ENCODE measurements around the gene CTTNBP2NL. TPM values are rescaled to one million over a fixed set of nuclear protein-coding genes. Genes with fewer than 3 reads are reported as not detected.

CTTNBP2NL gene
- total and polyA plus RNA-seq, 2 donors = 4.2 to 4.8 TPM

DNA sequence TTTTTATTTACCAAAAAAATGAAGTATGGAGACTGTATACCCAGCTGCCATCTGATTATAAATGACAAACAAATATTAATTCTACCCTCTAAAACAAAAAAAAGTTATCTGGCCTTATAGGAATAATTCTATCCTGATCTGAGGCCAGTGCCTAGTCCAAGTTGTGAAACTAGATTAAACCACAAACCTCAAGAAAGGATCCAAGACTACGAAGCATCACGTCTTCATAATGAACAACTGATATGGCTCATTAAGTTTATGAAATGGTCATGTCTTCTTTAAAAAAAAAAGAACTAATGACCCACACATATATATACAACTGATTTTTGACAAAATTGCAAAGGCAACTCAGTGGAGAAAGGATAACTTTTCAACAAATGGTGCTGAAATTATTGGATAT is 32.4 kb upstream of the CTTNBP2NL start:
- DNase-seq (ENCODE audit: low read depth in 6 of 9, low spot score in 9 of 9) = no peak
- H3K27ac ChIP-seq (ENCODE audit: low read depth in 1 of 2, low read length in 1 of 2) = no peak overlapping the region
- H3K36me3 ChIP-seq (ENCODE audit: control insufficient read depth in 2 of 2, insufficient read depth in 2 of 2, low read length in 1 of 2) = no peaks in the 10 kb centered on the region
- no peaks in the 10 kb centered on the region for H3K9me3 ChIP-seq (ENCODE audit: control insufficient read depth in 2 of 2, insufficient read depth in 1 of 2, low read length in 1 of 2)
- H3K4me1 ChIP-seq (ENCODE audit: control insufficient read depth in 2 of 2, insufficient read depth in 2 of 2, low read length in 2 of 2) = no peaks in the 10 kb centered on the region
- WGBS = 79% methylated on average over 2 of the region's 2 CpGs
- peaks cover 0 to 12% of the 10 kb centered on the region in 2 donors for H3K27me3 ChIP-seq (ENCODE audit: control insufficient read depth in 2 of 2, insufficient read depth in 1 of 2, low read length in 1 of 2)
- H3K4me3 ChIP-seq (ENCODE audit: low read length in 2 of 2) = no peak overlapping the region

DNA sequence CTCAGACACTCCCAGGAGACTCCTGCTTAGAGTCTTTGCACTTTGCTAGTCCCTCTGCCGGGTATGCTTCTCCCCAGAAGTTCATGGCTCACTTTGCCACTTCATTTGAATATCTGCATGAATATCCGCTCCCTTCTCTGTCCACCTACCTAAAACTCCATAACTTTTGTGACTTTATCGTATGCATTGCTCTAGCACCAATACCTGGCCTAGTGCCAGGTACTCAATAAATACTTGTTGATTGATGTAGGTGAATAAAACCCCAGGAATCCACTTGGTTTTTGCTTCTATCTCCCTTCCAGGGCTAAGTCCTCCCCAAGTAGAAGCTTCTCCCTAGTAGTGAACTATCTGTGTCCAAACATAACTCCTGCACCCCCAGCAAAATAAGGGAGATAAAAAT is 27.8 kb upstream of the CTTNBP2NL start:
- Histone ChIP-seq H3K4me1 (ENCODE audit: control insufficient read depth in 2 of 2, insufficient read depth in 2 of 2, low read length in 2 of 2) (no peaks in the 10 kb centered on the region), H3K4me3 (ENCODE audit: low read length in 2 of 2) (no peak overlapping the region), H3K9me3 (ENCODE audit: control insufficient read depth in 2 of 2, insufficient read depth in 1 of 2, low read length in 1 of 2) (no peaks in the 10 kb centered on the region), H3K27me3 (ENCODE audit: control insufficient read depth in 2 of 2, insufficient read depth in 1 of 2, low read length in 1 of 2) (peaks cover 0 to 9% of the 10 kb centered on the region in 2 donors), H3K27ac (ENCODE audit: low read depth in 1 of 2, low read length in 1 of 2) (no peak overlapping the region), H3K36me3 (ENCODE audit: control insufficient read depth in 2 of 2, insufficient read depth in 2 of 2, low read length in 1 of 2) (no peaks in the 10 kb centered on the region)
- DNase-seq (ENCODE audit: low read depth in 6 of 9, low spot score in 9 of 9) = no peak
- 96% methylated on average over 3 of the region's 3 CpGs for WGBS

DNA sequence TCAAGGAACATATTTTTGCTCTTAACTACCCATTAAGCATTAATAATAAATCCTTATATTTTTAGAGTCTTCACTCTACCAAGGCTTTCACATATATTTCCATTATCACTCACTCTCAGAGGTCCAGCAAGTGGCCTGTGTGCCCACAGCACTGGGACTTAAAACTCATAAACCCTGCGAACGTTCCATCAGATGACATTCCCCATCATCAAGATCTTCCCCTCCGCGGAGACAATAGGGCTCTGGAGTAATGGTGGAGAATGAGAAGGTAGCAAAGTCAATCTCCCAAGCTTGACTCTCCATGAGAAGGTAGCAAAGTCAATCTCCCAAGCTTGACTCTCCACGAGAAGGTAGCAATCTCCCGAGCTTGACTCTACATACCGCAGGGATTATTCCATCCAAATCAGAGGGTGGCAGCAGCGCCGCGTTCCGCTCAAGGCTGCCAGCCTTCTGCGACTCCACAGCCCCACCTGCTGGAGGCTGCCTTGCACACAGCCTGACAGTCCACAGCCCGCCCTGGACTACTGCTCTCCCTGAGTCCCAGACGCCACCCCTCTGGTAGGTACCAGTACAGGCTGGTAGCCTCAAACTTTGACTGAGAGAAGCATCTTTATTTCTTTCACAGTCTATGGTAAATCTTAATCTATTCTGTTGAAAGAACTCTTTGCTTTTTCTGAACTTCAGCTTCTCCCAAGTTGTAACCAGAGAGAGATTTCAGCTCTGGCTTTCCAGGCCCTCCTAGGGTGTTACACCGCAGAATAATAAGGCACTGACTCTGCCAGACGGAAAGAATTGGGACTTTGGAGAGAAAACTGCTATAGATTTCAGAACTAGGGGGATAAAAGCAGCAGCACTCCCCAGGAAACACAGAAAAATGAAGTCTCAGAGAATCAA is 26.4 kb upstream of the CTTNBP2NL start:
- Histone ChIP-seq H3K36me3 (ENCODE audit: control insufficient read depth in 2 of 2, insufficient read depth in 2 of 2, low read length in 1 of 2) (no peaks in the 10 kb centered on the region), H3K4me3 (ENCODE audit: low read length in 2 of 2) (no peak overlapping the region), H3K4me1 (ENCODE audit: control insufficient read depth in 2 of 2, insufficient read depth in 2 of 2, low read length in 2 of 2) (no peaks in the 10 kb centered on the region), H3K27ac (ENCODE audit: low read depth in 1 of 2, low read length in 1 of 2) (no peak overlapping the region), H3K27me3 (ENCODE audit: control insufficient read depth in 2 of 2, insufficient read depth in 1 of 2, low read length in 1 of 2) (peaks cover 0 to 11% of the 10 kb centered on the region in 2 donors), H3K9me3 (ENCODE audit: control insufficient read depth in 2 of 2, insufficient read depth in 1 of 2, low read length in 1 of 2) (no peaks in the 10 kb centered on the region)
- WGBS = 27% methylated on average over 16 of the region's 16 CpGs
- DNase-seq (ENCODE audit: low read depth in 6 of 9, low spot score in 9 of 9) = peak; percentile 47 to 86 (median 66)

DNA sequence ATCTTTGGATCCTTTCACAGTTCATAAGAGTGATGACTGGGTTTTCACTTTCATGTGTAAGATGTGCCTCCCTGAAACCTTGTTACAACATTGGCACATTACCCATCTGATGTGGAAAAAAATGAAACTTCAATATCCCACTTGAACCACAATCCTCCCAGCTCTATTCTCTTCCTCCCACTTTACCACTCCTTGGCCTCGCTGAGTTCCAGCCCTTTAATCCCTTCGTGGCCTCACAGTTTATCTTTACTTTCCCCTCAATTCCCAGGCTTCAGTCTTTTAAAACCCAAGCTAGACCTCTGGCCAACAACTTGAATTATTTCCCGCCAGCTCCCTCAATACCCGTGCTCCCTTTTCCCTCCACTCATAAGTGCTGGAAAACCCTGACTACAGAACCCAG is 25.0 kb upstream of the CTTNBP2NL start:
- Histone ChIP-seq H3K4me3 (ENCODE audit: low read length in 2 of 2) (no peak overlapping the region), H3K9me3 (ENCODE audit: control insufficient read depth in 2 of 2, insufficient read depth in 1 of 2, low read length in 1 of 2) (no peaks in the 10 kb centered on the region), H3K36me3 (ENCODE audit: control insufficient read depth in 2 of 2, insufficient read depth in 2 of 2, low read length in 1 of 2) (no peaks in the 10 kb centered on the region), H3K4me1 (ENCODE audit: control insufficient read depth in 2 of 2, insufficient read depth in 2 of 2, low read length in 2 of 2) (no peaks in the 10 kb centered on the region), H3K27ac (ENCODE audit: low read depth in 1 of 2, low read length in 1 of 2) (no peak overlapping the region), H3K27me3 (ENCODE audit: control insufficient read depth in 2 of 2, insufficient read depth in 1 of 2, low read length in 1 of 2) (peaks cover 0 to 11% of the 10 kb centered on the region in 2 donors)
- WGBS = 90% methylated on average over 4 of the region's 4 CpGs
- no peak for DNase-seq (ENCODE audit: low read depth in 6 of 9, low spot score in 9 of 9)

DNA sequence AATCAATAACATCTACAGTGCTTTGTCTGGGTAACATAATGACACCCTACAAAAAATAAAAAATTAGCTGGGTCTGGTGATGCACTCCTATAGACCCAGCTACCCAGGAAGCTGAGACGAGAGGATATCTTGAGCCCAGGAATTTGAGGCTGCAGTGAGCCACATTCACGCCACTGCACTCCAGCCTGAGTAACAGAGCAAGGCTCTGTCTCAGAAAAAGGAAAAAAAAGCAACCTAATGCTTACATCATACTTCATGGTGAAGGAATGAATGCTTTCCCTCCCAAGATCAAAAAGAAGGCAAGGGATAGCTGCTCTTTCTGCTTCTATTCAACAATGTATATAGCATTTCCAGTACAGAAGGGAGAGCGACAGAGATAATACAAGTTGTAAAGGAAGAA is 24.2 kb upstream of the CTTNBP2NL start:
- Histone ChIP-seq H3K4me3 (ENCODE audit: low read length in 2 of 2) (no peak overlapping the region), H3K27me3 (ENCODE audit: control insufficient read depth in 2 of 2, insufficient read depth in 1 of 2, low read length in 1 of 2) (peaks cover 0 to 11% of the 10 kb centered on the region in 2 donors), H3K27ac (ENCODE audit: low read depth in 1 of 2, low read length in 1 of 2) (no peak overlapping the region), H3K4me1 (ENCODE audit: control insufficient read depth in 2 of 2, insufficient read depth in 2 of 2, low read length in 2 of 2) (no peaks in the 10 kb centered on the region), H3K9me3 (ENCODE audit: control insufficient read depth in 2 of 2, insufficient read depth in 1 of 2, low read length in 1 of 2) (no peaks in the 10 kb centered on the region), H3K36me3 (ENCODE audit: control insufficient read depth in 2 of 2, insufficient read depth in 2 of 2, low read length in 1 of 2) (no peaks in the 10 kb centered on the region)
- DNase-seq (ENCODE audit: low read depth in 6 of 9, low spot score in 9 of 9) = no peak
- 98% methylated on average over 3 of the region's 3 CpGs for WGBS

DNA sequence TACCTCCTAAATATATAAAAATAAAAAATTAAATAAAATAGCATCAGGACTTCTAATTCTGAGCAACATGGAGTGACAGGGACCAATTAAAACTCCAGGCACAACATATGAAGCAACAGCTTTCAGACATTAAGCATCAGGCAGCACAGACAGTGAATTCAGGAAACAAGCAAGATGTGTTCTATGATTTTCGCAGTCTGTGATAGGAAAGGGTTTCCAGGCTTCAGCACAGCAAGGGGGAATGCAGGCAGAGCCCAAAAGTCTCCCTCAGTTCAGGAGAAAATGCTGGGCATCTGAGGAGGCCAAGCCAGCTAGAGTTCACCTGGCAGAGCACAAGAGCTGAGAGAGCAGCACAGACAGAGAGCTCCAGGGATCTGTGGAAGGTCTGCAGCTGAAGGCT is 22.2 kb upstream of the CTTNBP2NL start:
- H3K36me3 ChIP-seq (ENCODE audit: control insufficient read depth in 2 of 2, insufficient read depth in 2 of 2, low read length in 1 of 2) = no peaks in the 10 kb centered on the region
- no peak overlapping the region for H3K4me3 ChIP-seq (ENCODE audit: low read length in 2 of 2)
- no peaks in the 10 kb centered on the region for H3K4me1 ChIP-seq (ENCODE audit: control insufficient read depth in 2 of 2, insufficient read depth in 2 of 2, low read length in 2 of 2)
- H3K27ac ChIP-seq (ENCODE audit: low read depth in 1 of 2, low read length in 1 of 2) = no peak overlapping the region
- no peaks in the 10 kb centered on the region for H3K9me3 ChIP-seq (ENCODE audit: control insufficient read depth in 2 of 2, insufficient read depth in 1 of 2, low read length in 1 of 2)
- no peak for DNase-seq (ENCODE audit: low read depth in 6 of 9, low spot score in 9 of 9)
- WGBS = 87% methylated on average over 1 of the region's 1 CpG
- peaks cover 0 to 6% of the 10 kb centered on the region in 2 donors for H3K27me3 ChIP-seq (ENCODE audit: control insufficient read depth in 2 of 2, insufficient read depth in 1 of 2, low read length in 1 of 2)

DNA sequence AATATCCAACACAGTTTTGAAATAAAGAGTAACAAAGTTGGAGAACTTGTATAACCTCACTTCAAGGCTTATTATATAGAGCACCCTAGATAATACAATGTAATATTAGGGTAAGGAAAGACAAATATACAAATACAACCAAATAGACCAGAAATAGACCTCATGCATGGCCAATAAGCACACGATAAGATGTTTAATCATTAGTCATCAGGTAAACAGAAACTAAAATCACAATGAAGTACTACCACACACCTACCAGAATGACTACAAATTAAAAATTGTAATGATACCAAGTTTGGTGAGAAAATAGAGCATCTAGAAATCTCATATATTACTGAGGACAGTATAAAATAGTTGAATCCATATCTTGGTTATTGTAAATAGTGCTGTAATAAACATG is 20.3 kb upstream of the CTTNBP2NL start:
- H3K4me3 ChIP-seq (ENCODE audit: low read length in 2 of 2) = no peak overlapping the region
- no peak for DNase-seq (ENCODE audit: low read depth in 6 of 9, low spot score in 9 of 9)
- no peak overlapping the region for H3K27ac ChIP-seq (ENCODE audit: low read depth in 1 of 2, low read length in 1 of 2)
- WGBS = 89% methylated on average over 1 of the region's 1 CpG
- H3K36me3 ChIP-seq (ENCODE audit: control insufficient read depth in 2 of 2, insufficient read depth in 2 of 2, low read length in 1 of 2) = no peaks in the 10 kb centered on the region
- peaks cover 0 to 2% of the 10 kb centered on the region in 2 donors for H3K27me3 ChIP-seq (ENCODE audit: control insufficient read depth in 2 of 2, insufficient read depth in 1 of 2, low read length in 1 of 2)
- no peaks in the 10 kb centered on the region for H3K4me1 ChIP-seq (ENCODE audit: control insufficient read depth in 2 of 2, insufficient read depth in 2 of 2, low read length in 2 of 2)
- H3K9me3 ChIP-seq (ENCODE audit: control insufficient read depth in 2 of 2, insufficient read depth in 1 of 2, low read length in 1 of 2) = no peaks in the 10 kb centered on the region

DNA sequence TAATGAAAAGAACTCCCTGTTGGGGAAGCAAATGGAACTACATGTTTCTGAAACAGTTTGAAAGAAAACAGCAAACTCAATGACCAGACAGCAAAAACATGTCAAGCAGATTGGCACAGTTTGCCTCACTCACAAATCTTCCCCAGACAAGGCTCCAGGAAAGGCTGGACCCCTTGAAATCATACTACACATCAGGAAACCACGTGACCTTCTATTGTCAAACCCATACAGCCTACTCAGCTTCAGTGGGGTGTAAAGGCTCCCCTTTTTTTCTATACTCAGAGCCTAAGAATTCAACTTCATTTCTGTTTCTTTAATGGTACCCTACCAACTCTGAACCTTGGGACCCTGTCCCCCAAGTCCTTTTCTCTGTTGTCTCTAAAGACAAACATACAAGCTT is 15.7 kb upstream of the CTTNBP2NL start:
- 68% methylated on average over 1 of the region's 1 CpG for WGBS
- Histone ChIP-seq H3K4me1 (ENCODE audit: control insufficient read depth in 2 of 2, insufficient read depth in 2 of 2, low read length in 2 of 2) (no peaks in the 10 kb centered on the region), H3K4me3 (ENCODE audit: low read length in 2 of 2) (no peak overlapping the region), H3K9me3 (ENCODE audit: control insufficient read depth in 2 of 2, insufficient read depth in 1 of 2, low read length in 1 of 2) (no peaks in the 10 kb centered on the region), H3K36me3 (ENCODE audit: control insufficient read depth in 2 of 2, insufficient read depth in 2 of 2, low read length in 1 of 2) (no peaks in the 10 kb centered on the region), H3K27ac (ENCODE audit: low read depth in 1 of 2, low read length in 1 of 2) (no peak overlapping the region), H3K27me3 (ENCODE audit: control insufficient read depth in 2 of 2, insufficient read depth in 1 of 2, low read length in 1 of 2) (no peaks in the 10 kb centered on the region)
- no peak for DNase-seq (ENCODE audit: low read depth in 6 of 9, low spot score in 9 of 9)

DNA sequence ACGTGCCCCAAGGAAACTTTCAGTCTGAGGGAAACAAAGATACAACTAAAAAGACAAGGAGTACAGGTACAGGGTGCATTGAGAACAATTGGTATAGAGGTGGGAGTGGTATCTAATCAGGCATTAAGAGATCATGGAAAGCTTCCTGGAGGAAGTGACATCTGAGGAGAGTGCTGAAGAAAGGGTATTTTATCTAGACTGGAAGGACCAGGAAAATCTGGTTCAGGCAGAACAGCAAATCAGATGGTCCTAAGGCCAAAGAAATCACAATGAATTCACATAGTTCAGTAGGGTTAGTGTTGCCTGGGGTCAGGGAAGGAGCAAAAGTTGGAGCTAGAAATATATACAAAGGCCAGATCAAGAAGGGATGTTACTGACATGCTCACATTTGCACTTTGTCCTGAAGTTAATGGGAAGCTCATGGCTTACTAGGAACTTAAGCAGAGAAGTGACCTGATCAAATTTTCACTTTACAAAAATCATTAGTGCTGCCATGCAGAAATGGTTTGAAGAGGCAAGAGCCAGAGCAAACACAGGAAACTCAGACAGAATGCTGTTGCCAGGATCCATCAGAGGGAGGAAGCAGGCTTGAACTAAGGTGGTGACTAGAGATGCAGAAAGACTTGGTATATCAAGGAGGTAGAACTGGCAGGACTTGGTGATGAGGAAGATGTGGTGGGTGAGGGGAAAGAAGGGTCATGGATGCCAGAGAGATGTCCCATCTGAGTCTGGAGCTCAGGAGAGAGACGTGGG is 14.5 kb upstream of the CTTNBP2NL start:
- DNase-seq (ENCODE audit: low read depth in 6 of 9, low spot score in 9 of 9) = no peak
- no peaks in the 10 kb centered on the region for H3K27me3 ChIP-seq (ENCODE audit: control insufficient read depth in 2 of 2, insufficient read depth in 1 of 2, low read length in 1 of 2)
- no peaks in the 10 kb centered on the region for H3K4me1 ChIP-seq (ENCODE audit: control insufficient read depth in 2 of 2, insufficient read depth in 2 of 2, low read length in 2 of 2)
- no peak overlapping the region for H3K27ac ChIP-seq (ENCODE audit: low read depth in 1 of 2, low read length in 1 of 2)
- H3K36me3 ChIP-seq (ENCODE audit: control insufficient read depth in 2 of 2, insufficient read depth in 2 of 2, low read length in 1 of 2) = no peaks in the 10 kb centered on the region
- H3K4me3 ChIP-seq (ENCODE audit: low read length in 2 of 2) = no peak overlapping the region
- 65% methylated on average over 2 of the region's 2 CpGs for WGBS
- H3K9me3 ChIP-seq (ENCODE audit: control insufficient read depth in 2 of 2, insufficient read depth in 1 of 2, low read length in 1 of 2) = no peaks in the 10 kb centered on the region

All from thymus (tissue), 11 donors.